ENCODE results near the gene OCA2. TPM values are rescaled to one million over a fixed set of nuclear protein-coding genes. Genes with fewer than 3 reads are reported as not detected.
"Not testable (repeated sequence)": the region's sequence is repeated elsewhere in the genome, so short reads cannot be mapped to it uniquely, and the experiment has no call there.

The OCA2 gene
- total RNA-seq, 1 experiment from 2014 or later = not detected

GRCh38 chr15:27774191-27774590, 324.9 kb downstream of the OCA2 start:
- DNase-seq (ENCODE audit: low read depth) = no peak

GRCh38 chr15:27771892-27772291, 327.2 kb downstream of the OCA2 start:
- DNase-seq (ENCODE audit: low read depth) = no peak

DNA sequence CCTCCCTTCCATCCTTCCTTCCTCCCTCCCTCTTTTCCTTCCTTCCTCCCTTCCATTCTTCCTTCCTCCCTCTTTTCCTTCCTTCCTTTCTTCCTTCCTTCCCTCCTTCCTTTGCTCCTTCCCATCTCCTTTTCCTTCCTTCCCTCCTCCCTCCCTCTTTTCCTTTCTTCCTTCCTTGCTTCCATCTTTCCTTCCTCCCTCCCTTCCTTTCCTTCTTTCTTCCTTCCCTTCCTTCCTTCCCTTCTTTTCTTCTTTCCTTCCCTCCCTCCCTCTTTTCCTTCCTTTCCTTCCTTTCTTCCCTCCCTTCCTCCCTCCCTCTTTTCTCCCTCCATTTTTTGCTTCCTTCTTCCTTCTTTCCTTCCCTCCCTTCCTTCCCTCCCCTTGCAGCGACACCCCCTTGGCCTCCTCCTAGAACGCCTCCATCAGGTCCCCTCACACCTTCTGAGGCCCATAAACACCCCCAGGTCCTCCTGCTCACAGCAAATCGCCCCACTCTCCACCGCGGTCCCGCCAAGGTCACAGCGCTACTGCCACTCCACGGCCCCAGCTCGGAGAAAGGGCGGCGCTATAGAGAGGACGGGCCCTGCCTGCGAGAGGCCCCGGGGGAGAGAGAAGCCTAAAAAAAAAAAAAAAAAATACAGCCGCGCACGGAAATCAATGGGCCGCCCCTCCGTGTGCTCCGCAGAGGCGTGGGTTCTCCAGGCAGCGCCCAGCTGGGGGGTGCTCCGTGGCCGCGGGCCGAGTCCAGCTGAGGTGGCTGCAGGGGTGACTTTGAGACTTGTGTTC, 328.2 kb downstream of the OCA2 start:
- DNase-seq (ENCODE audit: low read depth) = no peak

DNA sequence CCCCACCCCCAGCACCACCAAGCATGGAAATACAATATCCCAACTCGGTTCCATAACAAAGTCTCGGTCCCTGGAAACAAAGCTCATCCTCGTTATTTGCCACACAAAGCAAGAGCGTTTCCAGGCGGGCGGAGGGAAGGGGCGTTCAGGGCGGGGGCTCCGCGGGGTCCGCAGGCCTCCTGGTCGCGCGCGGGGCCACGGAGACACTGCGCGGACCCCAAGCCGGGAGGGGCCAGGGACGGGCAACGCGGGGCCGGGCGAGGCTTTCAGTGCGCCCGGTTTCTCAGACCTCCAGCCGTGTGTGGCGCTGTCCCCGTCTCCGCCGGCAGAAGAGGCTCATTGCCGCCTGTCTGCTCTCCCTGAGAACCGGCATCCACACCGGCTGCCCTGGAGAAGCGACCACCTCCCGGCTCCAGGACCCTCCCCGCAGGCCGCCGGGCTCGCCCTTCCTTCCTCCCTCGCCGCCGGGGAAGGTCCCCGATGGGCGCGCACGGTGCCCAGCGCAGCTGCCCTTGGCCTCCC, 329.0 kb downstream of the OCA2 start:
- DNase-seq (ENCODE audit: low read depth) = no peak

DNA sequence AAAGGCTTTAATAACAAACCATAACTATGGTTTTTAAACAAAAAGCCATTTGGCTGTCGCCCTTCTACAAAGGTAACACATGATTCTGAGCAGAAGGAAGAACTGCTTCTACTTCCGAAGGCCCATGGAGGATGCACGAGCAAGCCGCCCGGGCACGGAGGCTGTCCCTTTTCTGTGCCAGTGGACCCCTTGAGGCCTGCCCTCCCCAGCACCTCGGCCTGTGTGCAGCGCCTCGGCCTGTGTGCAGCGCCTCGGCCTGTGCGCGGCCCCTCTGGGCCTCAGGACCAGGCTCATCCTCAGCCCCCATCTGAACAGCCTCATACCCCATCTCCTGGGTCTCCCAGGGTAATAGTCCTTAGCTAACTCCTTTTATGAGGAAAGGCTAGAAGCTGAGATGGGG, 329.5 kb downstream of the OCA2 start:
- no peak for DNase-seq (ENCODE audit: low read depth)

DNA sequence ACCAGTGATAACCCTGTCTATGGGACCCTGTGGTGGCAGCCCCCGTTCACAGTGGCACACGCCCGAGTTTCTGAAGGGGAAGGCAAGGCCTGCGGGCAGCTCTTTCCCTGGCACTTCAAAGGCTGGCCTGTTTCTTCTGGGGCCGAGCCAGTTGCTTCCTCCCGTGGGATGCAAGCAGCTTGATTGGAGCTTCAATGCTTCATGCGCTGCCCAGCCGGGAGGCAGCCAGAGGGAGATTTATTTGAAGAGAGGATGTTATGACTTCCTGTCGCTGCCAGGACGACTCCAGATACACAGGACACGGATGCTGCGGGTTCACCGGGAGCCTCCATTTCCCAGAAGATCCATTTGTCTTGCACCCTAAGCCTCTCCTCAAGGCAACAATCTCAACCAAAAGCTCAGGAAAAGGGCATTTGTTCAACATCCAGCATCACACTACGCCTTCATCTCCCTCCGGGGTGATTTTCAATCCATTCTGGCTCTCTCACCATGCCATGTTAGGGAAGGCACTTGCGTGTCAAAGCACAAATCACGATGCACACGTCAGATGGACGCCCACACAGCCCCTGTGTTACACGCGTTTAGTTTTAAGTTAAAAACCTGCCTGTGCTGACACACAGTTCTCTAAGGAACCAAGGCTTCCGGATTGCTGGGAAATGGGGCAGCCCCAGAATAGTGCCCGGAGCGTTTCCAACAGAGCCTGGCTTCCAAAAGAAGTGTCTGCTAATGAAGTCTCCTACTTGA, 330.2 kb downstream of the OCA2 start:
- peak; percentile 2 for DNase-seq (ENCODE audit: low read depth)

DNA sequence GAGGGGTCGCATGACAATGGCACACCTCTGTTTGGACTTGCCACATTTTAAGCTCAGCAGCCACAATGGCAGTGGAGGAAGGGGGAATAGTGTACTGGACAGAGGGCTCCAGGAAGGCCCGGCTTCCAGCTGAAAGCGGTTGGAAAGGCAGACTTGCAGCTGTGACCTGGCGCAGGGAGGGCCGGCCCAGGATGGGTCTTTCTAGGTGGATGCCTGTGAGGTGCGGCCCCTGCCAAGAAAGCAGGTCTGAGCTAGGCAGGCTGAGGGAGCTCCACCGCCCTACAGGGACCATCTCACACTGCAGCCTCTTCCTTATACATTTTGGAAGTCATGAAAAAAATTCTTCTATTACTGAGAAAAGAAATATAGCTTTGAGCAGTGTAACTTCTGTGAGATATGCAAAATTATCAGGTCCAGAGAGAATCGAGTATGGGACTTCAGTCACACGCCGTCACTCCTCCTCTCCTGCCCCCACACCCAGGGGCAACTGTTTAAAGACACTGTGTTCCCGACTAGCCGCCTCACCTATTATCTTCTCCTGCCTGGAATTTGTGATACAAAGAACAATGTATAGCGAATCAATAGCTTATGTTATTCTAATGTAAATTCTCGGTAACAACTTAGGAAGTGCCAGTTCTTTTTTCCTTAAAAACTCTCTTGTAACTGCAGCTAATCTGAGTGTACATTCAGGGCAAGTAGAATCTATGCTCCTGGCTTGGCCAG, 331.0 kb downstream of the OCA2 start:
- DNase-seq (ENCODE audit: low read depth) = no peak

DNA sequence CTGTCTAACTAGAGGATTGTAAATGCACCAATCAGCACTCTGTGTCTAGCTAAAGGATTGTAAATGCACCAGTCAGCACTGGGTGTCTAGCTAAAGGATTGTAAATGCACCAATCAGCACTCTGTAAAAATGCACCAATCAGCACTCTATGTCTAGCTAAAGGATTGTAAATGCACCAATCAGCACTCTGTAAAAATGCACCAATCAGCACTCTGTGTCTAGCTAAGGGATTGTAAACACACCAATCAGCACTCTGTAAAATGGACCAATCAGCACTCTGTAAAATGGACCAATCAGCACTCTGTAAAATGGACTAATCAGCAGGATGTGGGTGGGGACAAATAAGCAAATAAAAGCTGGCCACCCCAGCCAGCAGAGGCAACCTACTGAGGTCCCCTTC, 331.7 kb downstream of the OCA2 start:
- DNase-seq (ENCODE audit: low read depth) = not testable (repeated sequence)

DNA sequence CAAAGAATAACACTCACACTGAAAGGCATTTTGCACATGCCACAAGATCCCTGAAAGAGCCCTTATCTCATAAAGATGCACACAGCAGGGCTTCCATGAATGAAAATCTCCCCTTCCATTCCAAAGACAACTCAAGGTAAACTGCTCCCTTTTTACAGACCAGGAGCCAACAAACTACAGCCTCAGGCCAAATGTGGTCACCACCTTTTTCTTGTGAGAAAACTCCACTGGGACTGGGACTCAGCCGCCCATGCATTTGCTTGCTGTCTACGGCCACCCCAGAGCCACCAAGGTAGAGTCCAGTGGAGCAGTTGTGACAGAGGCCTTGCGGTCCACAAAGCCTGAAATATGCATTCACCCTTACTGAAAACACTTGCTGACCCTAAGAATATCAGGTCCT, 334.8 kb downstream of the OCA2 start:
- no peak for DNase-seq (ENCODE audit: low read depth)

DNA sequence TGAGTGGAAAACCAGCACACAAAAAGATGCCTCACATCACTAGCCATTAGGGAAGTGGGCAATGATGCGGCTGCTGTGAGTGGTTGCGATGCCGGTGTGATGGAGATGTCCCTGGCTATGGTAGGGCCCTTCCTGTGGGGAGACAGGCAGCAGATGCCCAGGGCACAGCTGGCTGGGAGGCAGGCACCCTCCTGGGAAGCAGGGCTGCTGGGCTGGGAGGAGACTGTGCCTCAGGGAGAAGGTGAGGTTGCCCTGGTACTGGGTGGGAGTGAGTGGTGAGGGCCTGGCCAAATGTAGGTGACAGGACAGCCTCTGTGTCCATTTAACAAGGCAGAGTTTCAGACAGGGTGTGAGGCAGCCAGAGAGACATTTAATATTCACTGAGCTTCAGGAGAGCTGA, 335.6 kb downstream of the OCA2 start:
- DNase-seq (ENCODE audit: low read depth) = no peak

DNA sequence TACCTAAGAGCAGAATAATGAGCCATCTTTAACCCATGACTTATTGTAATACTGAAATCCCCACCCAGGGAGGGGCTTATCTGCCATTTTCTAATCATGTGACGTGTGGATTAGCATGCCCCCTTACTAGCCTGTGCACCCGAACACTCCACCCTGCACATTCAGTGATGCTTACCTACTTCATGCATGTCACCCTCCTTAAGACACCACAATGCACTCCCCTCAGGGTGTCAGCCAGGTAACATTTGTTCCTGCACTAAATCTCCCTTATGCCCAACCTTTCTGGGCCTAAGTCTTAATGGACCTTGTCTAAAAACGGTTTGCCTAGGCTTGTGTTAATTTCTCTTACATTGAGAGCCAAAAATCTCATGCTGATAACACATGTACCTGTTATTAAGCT, 336.6 kb downstream of the OCA2 start:
- no peak for DNase-seq (ENCODE audit: low read depth)

- no peak for DNase-seq (ENCODE audit: low read depth)
Observed at GRCh38 chr15:27757052-27757451, 342.1 kb downstream of the OCA2 start.

DNA sequence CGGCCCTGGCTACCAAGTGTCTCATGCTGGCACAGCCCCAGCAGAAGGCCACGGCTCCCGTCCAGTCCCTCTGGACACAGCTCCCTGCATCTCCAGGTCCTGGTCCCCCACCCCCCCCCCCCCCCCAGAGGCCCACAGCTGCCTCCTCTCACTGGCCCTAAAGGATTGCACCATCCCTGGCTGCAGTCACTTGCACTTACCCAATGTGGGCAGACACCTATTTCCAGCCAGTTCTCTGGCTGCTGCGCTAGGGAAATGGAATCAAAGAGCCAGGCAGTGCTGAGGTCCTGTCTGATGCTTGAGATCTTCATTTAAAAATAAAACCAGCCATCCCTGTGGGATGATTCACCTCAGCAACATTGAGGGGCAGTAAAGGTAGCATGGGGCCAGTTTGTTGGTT, 346.4 kb downstream of the OCA2 start:
- DNase-seq (ENCODE audit: low read depth) = no peak

DNA sequence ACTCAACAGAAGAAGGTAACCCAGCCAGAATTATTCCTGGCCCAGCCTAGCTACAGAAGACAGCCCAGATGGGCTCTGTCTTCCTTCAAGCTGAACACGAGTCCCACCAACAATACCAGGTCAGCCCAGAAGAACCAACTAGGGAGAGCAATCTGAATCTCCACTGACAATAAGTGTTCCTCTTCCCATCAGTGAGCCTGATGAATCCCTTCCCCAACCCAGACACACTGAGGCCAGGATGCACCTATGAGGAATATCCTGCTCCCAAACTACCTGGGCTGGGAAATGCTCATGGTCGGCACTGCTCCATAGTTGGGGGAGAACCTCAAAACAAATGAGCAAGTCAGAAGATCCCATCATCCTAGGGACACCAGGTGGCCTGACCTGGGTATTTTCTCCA, 351.1 kb downstream of the OCA2 start:
- DNase-seq (ENCODE audit: low read depth) = no peak

DNA sequence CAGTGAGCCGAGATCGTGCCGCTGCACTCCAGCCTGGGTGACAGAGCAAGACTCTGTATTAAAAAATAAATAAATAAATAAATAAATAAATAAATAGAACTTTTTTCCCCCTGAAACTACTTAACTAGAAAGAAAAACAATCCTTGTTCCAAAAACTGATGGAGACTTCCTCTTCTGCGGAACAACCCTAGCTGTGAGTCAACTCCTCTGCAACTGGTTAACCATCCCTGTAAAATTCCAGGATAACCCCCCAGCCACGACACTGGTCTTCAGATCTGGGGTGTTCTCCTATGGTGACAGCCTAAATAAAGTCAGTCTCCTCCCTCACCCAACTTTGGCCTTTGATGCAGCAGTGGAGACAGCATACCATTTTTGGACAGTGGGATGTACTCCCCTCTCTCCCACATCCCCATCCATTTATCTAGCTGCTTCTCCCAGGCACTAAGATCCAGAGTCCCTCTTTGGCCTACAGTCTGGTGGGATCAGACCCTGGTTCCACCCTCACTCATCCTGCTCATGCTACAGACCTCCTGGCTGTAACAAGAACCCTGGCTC, 352.6 kb downstream of the OCA2 start:
- DNase-seq (ENCODE audit: low read depth) = no peak

DNA sequence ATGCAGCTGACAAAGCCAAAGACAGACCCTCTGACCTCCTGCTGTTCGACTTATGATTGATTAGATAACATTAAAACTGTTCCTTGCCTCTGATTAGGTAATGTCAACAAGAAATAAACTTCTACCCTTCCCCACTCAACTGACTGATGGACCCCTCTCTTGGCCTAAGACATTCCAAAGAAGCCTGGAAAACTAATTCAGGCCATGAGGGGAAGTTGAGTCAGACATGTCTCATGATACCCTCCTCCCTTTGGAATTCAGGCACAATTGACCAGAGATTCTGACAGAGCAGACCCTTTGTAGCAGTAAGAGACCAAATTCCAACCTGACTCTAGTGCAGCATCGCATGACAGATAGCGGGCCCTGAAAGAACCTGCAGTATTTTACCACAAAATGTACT, 354.5 kb downstream of the OCA2 start:
- no peak for DNase-seq (ENCODE audit: low read depth)

DNA sequence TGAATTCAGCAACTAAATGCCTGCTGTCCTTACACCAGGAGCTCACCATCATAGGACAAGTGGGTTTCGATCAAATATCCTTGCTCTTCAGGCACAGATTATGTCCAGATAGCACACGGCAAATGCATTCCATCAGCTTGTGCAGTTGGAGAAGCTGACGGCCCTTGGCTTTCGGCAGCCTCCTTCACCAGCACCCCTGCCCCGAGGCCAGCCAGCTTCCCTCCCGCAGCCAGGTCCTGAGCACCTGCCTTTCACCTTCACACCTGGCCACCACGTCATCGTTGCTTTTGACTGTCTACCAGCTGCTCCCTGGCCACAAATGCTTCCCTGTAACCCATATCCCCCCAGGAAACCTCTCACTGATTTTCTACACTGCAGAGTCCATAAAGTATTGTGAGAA, 355.5 kb downstream of the OCA2 start:
- DNase-seq (ENCODE audit: low read depth) = no peak

GRCh38 chr15:27742751-27743477, 356.2 kb downstream of the OCA2 start:
- no peak for DNase-seq (ENCODE audit: low read depth)

DNA sequence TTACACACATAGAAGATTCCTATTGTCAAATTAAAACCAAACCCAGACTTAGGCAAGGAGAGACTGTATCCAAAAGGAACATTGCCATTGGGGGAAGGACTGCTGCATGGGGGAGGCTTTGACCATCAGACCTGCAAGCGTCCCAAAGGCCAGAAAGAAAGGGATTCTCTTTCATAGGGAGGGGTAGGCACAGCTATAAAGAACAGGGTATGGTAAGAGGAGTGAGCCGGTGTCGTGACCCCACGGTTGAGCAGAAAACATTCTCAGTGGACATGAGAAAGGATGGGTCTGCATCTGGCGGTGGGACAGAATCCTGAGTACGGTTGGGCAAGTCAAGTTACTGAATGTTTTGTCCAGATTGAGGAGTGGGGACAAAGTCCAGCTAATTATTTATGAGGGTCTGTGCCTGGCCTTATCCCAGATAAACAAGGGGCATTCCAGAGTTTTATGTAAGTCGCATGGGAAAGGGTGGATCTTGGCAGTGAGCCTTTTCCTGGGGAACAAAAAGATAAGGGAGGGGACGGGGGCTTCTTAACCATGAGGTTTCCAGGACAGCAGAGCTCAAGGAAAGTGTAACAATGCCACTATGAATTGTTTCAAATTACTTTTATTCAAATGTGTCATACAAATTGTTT, 357.8 kb downstream of the OCA2 start:
- DNase-seq (ENCODE audit: low read depth) = no peak

- DNase-seq (ENCODE audit: low read depth) = no peak
Observed at GRCh38 chr15:27734785-27735495, 364.2 kb downstream of the OCA2 start.
